IMR-90 (cell line): Measurements from ENCODE around the gene FGF12. TPM values are rescaled to one million over a fixed set of nuclear protein-coding genes. Genes with fewer than 3 reads are reported as not detected.

ENCODE experiments used
- ATAC-seq: fragments of 200-7000 bp; cut with Tn5 transposase; 2 replicates; pipeline ENCODE4 v1.9.1; 2020; ENCODE audit warnings: low read depth, mild to moderate bottlenecking, moderate library complexity
- BruUV-seq: library from RNA; stranded (reverse); fragments of 400-500 nt; replicated peaks from 2 replicates; lab custom pipeline; 2021; lab: Mats Ljungman, UMichigan
- CTCF ChIA-PET: fragments of 300-600 bp; formaldehyde crosslinking; extraction: SDS; loops from one replicate; lab custom pipeline; 2021; ENCODE audit warnings: antibody characterized with exemption; lab: Yijun Ruan, JAX
- POLR2A ChIA-PET: fragments of 300-600 bp; sonication (Branson Sonifier 250); formaldehyde crosslinking; loops from one replicate; lab custom pipeline; 2022; ENCODE audit warnings: antibody characterized with exemption; ENCODE audit not compliant: unreplicated experiment; lab: Charles Lee
- DNase-seq: peaks from one replicate; pipeline ENCODE4 v3.0.0; 2013
- H2AFZ ChIP-seq: replicated peaks from 2 replicates; pipeline ENCODE3; 2013; ENCODE audit warnings: low read length, mild to moderate bottlenecking; ENCODE audit not compliant: poor library complexity
- H2AK5ac ChIP-seq: 2 replicates; pipeline ENCODE4 v1.6.1; 2013; ENCODE audit warnings: low read depth, low read length, inconsistent platforms
- H2AK9ac ChIP-seq: replicated peaks from 2 replicates; pipeline ENCODE3; 2013; ENCODE audit warnings: mild to moderate bottlenecking, low read depth, low read length, moderate library complexity; ENCODE audit not compliant: poor library complexity
- H2BK120ac ChIP-seq: 2 replicates; pipeline ENCODE4 v1.6.1; 2013; ENCODE audit warnings: low read depth, low read length, inconsistent platforms
- H2BK15ac ChIP-seq: 3 replicates; pipeline ENCODE4 v1.6.1; 2013; ENCODE audit warnings: low read depth, low read length, inconsistent platforms
- H2BK20ac ChIP-seq: 2 replicates; pipeline ENCODE4 v1.6.1; 2013; ENCODE audit warnings: low read depth, mild to moderate bottlenecking, inconsistent platforms, low read length, moderate library complexity
- H2BK5ac ChIP-seq: 2 replicates; pipeline ENCODE4 v1.6.1; 2013; ENCODE audit warnings: mild to moderate bottlenecking, low read depth, low read length, inconsistent platforms; ENCODE audit not compliant: poor library complexity, severe bottlenecking
- H3K14ac ChIP-seq: replicated peaks from 2 replicates; pipeline ENCODE4 v1.6.1; 2013; ENCODE audit warnings: low read depth, low read length, inconsistent platforms
- H3K18ac ChIP-seq: 2 replicates; pipeline ENCODE4 v1.6.1; 2013; ENCODE audit warnings: low read depth, low read length, control low read depth
- H3K23ac ChIP-seq: 2 replicates; pipeline ENCODE4 v1.6.1; 2013; ENCODE audit warnings: low read depth, low read length, inconsistent platforms
- H3K27ac ChIP-seq: 2 replicates; pipeline ENCODE4 v1.5.1; 2013; ENCODE audit warnings: mild to moderate bottlenecking, control low read depth, low read length; ENCODE audit not compliant: insufficient read depth
- H3K27me3 ChIP-seq: 2 replicates; pipeline ENCODE4 v1.6.1; 2013; ENCODE audit warnings: low read length; ENCODE audit not compliant: control insufficient read depth, insufficient read depth
- H3K36me3 ChIP-seq: 2 replicates; pipeline ENCODE4 v1.6.1; 2013; ENCODE audit warnings: low read length, mixed read lengths; ENCODE audit not compliant: control insufficient read depth, insufficient read depth
- H3K4ac ChIP-seq: 2 replicates; pipeline ENCODE4 v1.6.1; 2013; ENCODE audit warnings: low read depth, low read length, inconsistent platforms
- H3K4me1 ChIP-seq: 2 replicates; pipeline ENCODE4 v1.6.1; 2013; ENCODE audit warnings: low read length, mixed read lengths; ENCODE audit not compliant: control insufficient read depth, insufficient read depth
- H3K4me2 ChIP-seq: 2 replicates; pipeline ENCODE4 v1.6.1; 2013; ENCODE audit warnings: low read depth, mild to moderate bottlenecking, control low read depth, low read length, moderate library complexity
- H3K4me3 ChIP-seq: 2 replicates; pipeline ENCODE4 v1.5.1; 2013; ENCODE audit warnings: low read depth, mild to moderate bottlenecking, control low read depth, low read length, moderate library complexity; ENCODE audit not compliant: insufficient read depth
- H3K56ac ChIP-seq: 2 replicates; pipeline ENCODE4 v1.6.1; 2013; ENCODE audit warnings: low read length, inconsistent platforms; ENCODE audit not compliant: insufficient read depth; ENCODE audit errors: extremely low read depth
- H3K79me1 ChIP-seq, 2 experiments: 2 replicates each; pipeline ENCODE4 v1.6.1; 2013; ENCODE audit warnings: low read length in 2 of 2, inconsistent platforms in 1 of 2, low read depth in 1 of 2
- H3K9ac ChIP-seq: 2 replicates; pipeline ENCODE4 v1.6.1; 2013; ENCODE audit warnings: low read depth, low read length, control low read depth
- H3K9me1 ChIP-seq: 2 replicates; pipeline ENCODE4 v1.6.1; 2013; ENCODE audit warnings: low read length, inconsistent platforms; ENCODE audit not compliant: insufficient read depth
- H3K9me3 ChIP-seq: 2 replicates; pipeline ENCODE4 v1.6.1; 2013; ENCODE audit warnings: low read length; ENCODE audit not compliant: control insufficient read depth, insufficient read depth
- H4K20me1 ChIP-seq: 2 replicates; pipeline ENCODE4 v1.6.1; 2013; ENCODE audit warnings: low read length, inconsistent platforms; ENCODE audit not compliant: insufficient read depth
- H4K5ac ChIP-seq: 2 replicates; pipeline ENCODE4 v1.6.1; 2013; ENCODE audit warnings: mild to moderate bottlenecking, low read depth, low read length, control low read depth
- H4K8ac ChIP-seq, 2 experiments: 2 replicates each; pipeline ENCODE4 v1.6.1; 2013; ENCODE audit warnings: low read depth in 2 of 2, low read length in 2 of 2, control low read depth in 1 of 2, inconsistent platforms in 1 of 2
- H4K91ac ChIP-seq: 2 replicates; pipeline ENCODE4 v1.6.1; 2013; ENCODE audit warnings: low read depth, low read length, inconsistent platforms; ENCODE audit not compliant: insufficient read depth
- CHD1 ChIP-seq: IDR thresholded peaks from 2 replicates; pipeline ENCODE4 v1.6.1; 2012; ENCODE audit warnings: low read depth, low read length, improper control_type of control experiment
- FOS ChIP-seq: fragments of 150-350 bp; IDR thresholded peaks from 2 replicates; pipeline ENCODE4 v1.6.1; 2016; ENCODE audit warnings: low read depth, low read length
- MAFK ChIP-seq: IDR thresholded peaks from 2 replicates; pipeline ENCODE4 v1.6.1; 2012; ENCODE audit warnings: low read depth, low read length, improper control_type of control experiment
- RAD21 ChIP-seq: IDR thresholded peaks from 2 replicates; pipeline ENCODE4 v1.6.1; 2012; ENCODE audit warnings: low read length, improper control_type of control experiment
- RFX5 ChIP-seq: IDR thresholded peaks from 2 replicates; pipeline ENCODE4 v1.8.0; 2012; ENCODE audit warnings: low read depth, mild to moderate bottlenecking, low read length, moderate library complexity
- WGBS, 2 experiments: methylation state at CpG; one replicate each; pipeline versions ENCODE4 v1.1.5 to v1.1.7; 2013; ENCODE audit warnings: missing lambda C conversion rate in 2 of 2; ENCODE audit not compliant: insufficient read length in 1 of 2; ENCODE audit errors: extremely low coverage in 2 of 2; 5-methylcytosine and 5-hydroxymethylcytosine counted together
- dilution Hi-C: fragments of 300-500 bp; cut with HindIII; formaldehyde crosslinking; loops from one replicate; pipeline ENCODE4 v1.14.3; 2018; ENCODE audit warnings: low sequenced_read_pairs; ENCODE audit not compliant: unreplicated experiment
- in situ Hi-C: fragments of 300-500 bp; cut with MboI; formaldehyde crosslinking; loops from 3 replicates; pipeline ENCODE4 v1.14.3; 2019; ENCODE audit warnings: low sequenced_read_pairs, inconsistent platforms, mixed read lengths
- intact Hi-C: fragments of 100-400 bp; cut with micrococcal nuclease; formaldehyde crosslinking; loops from 2 replicates; pipeline ENCODE4 v1.10.0; 2022
- polyA plus RNA-seq, 3 experiments: library from polyadenylated mRNA; depleted of rRNA; stranded (reverse); fragments of >200 nt; gene quantifications; 2 replicates each; pipeline ENCODE4 v1.2.3, GENCODE V29; 2012; ENCODE audit warnings: low replicate concordance in 1 of 3
- total RNA-seq: library from RNA; depleted of rRNA; stranded (reverse); fragments of >200 nt; gene quantifications from 2 replicates; pipeline ENCODE4 v1.2.3, GENCODE V29; 2012
- TF ChIP-seq, protein P1 (sequence below): fragments of 150-350 bp; IDR thresholded peaks from 2 replicates; pipeline ENCODE4 v1.6.1; 2017; ENCODE audit warnings: mild to moderate bottlenecking, antibody characterized with exemption, low read length, low read depth
- TF ChIP-seq, protein P2 (sequence below): conservative IDR thresholded peaks from 2 replicates; pipeline ENCODE4 v1.5.1; 2012; ENCODE audit warnings: mild to moderate bottlenecking, low read depth, low read length, improper control_type of control experiment

Gene FGF12
- total and polyA plus RNA-seq, 2 of the 4 experiments (the other 2 are of a cell fraction) = not detected

DNA sequence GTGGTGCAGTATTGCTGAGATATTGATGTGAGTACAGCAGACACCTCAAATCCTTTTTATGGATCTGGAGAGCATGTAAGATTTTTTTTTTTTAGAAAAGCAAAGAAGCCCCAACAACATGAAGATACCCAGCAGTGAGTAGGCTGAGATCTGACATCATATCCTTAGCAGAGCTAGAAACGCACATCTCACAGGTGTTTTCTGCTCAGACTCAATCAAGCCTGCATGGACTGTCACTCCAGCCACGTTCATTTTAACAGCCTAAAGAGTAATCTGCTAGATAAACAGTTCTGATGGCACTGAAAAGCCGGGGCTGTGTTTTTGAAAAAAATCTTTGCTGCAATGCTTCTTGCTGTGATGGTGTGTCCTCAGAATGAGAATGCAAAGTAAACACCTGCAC lies 544.2 kb downstream of the FGF12 start:
- ChIA-PET CTCF (no interaction called here), POLR2A (no interaction called here)
- Histone ChIP-seq H4K8ac (no peak overlapping the region), H2AK5ac (no peak overlapping the region), H2BK5ac (no peak overlapping the region), H3K14ac (no peak overlapping the region), H3K23ac (no peak overlapping the region), H3K4me3 (no peak overlapping the region), H3K9ac (no peak overlapping the region), H3K27ac (no peak overlapping the region), H2BK15ac (no peak overlapping the region), H3K36me3 (no peaks in the 10 kb centered on the region), H3K79me1 (no peaks in the 10 kb centered on the region), H3K56ac (no peak overlapping the region), H4K91ac (no peak overlapping the region), H4K5ac (no peak overlapping the region), H2AFZ (no peak overlapping the region), H3K18ac (no peak overlapping the region), H3K4me2 (no peak overlapping the region), H2AK9ac (no peak overlapping the region), H3K4me1 (no peaks in the 10 kb centered on the region), H3K4ac (no peak overlapping the region), H3K27me3 (no peaks in the 10 kb centered on the region), H2BK20ac (no peak overlapping the region), H2BK120ac (no peak overlapping the region), H3K9me1 (no peaks in the 10 kb centered on the region), H4K20me1 (no peaks in the 10 kb centered on the region), H3K9me3 (peaks cover 7% of the 10 kb centered on the region)
- no CpG with 5 or more reads among the region's 3 CpGs for WGBS, 2 experiments
- intact Hi-C loops (no loop called here), dilution Hi-C loops (no loop called here), in situ Hi-C loops (no loop called here)
- ATAC-seq (no peak), DNase-seq (no peak)
- no peak for TF ChIP-seq RAD21
- TF ChIP-seq, protein P1, sequence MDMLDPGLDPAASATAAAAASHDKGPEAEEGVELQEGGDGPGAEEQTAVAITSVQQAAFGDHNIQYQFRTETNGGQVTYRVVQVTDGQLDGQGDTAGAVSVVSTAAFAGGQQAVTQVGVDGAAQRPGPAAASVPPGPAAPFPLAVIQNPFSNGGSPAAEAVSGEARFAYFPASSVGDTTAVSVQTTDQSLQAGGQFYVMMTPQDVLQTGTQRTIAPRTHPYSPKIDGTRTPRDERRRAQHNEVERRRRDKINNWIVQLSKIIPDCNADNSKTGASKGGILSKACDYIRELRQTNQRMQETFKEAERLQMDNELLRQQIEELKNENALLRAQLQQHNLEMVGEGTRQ = no peak
- TF ChIP-seq CHD1 = no peak
- no peak for TF ChIP-seq FOS
- TF ChIP-seq MAFK = no peak
- no peak for TF ChIP-seq RFX5
- TF ChIP-seq, protein P2, sequence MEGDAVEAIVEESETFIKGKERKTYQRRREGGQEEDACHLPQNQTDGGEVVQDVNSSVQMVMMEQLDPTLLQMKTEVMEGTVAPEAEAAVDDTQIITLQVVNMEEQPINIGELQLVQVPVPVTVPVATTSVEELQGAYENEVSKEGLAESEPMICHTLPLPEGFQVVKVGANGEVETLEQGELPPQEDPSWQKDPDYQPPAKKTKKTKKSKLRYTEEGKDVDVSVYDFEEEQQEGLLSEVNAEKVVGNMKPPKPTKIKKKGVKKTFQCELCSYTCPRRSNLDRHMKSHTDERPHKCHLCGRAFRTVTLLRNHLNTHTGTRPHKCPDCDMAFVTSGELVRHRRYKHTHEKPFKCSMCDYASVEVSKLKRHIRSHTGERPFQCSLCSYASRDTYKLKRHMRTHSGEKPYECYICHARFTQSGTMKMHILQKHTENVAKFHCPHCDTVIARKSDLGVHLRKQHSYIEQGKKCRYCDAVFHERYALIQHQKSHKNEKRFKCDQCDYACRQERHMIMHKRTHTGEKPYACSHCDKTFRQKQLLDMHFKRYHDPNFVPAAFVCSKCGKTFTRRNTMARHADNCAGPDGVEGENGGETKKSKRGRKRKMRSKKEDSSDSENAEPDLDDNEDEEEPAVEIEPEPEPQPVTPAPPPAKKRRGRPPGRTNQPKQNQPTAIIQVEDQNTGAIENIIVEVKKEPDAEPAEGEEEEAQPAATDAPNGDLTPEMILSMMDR = no peak
- BruUV-seq = no TSS peak
